NCI-H187 (cell line): ENCODE data around the gene FBXO48.

ENCODE experiments used
- DNase-seq, 2 experiments: peaks; one replicate each; lab custom pipeline; 2025; lab: John Stamatoyannopoulos, UW

FBXO48 gene

DNA sequence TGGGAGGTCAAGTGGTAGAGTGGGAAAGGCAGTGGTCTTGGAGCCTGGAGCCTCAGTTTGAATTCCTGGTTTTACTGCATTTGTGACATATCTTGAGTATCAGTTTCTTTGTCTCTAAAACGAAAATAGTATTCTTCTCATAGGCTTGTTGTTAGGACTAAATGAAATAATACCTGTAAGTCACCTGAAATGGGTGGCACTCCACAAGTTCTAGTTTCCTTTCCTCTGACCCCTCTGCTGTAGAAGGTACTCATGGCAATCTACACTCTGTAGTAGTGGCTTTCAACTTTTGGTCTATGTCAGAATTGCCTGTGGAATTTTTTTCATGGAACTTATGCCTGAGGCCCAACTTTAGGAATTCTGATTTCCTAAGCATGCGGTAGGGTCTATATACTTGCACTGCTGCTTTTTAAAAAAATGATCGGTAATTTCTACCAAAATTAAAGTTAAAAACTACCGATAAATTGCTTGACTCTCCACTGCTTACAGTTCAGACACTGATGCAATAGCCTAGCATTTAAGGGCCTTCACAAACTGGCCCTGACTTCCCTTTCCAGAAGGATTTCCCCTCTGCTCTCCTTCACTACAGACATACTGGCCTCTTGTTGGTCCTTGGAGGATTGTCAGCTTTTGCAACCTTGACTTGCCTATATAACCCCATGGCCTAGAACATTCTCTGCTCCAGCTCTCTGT, 54.8 kb downstream of the FBXO48 start:
- DNase-seq: no peak

DNA sequence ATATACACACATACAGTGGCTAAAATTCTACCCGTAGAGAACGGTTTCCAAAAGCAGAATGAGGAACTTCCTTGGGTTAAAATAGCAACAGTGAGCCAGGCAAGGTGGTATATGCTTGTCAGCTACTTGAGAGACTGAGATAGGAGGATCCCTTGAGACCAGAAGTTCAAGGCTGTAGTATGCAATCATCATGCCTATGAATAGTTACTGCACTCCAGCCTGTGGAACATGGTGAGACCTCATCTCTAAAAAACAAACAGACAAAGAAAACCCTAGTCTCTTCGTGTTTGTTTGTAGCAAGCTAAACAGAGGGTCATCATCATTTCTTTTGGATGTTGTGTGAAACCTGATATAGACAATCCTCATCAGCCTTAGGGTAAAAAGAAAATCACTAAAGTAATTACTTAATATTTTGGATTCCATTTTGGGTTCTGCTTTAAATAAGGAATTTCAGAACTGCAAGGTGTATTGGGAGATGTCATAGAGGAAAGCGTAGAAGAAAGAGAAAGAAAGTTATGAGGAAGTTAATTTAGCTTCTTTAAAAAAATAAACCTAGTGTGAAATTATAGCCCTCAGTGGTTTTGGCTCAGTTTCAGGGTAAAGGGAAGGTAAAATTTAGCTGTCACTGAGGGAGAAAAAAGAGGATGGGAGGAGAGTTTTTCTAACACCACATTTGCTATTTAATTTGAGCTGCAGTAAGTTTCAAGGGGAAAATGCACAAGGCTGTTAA, 55.5 kb downstream of the FBXO48 start:
- DNase-seq: no peak
